HEK293 (cell line): Measurements from ENCODE around the gene MYLK.

Source experiments
- CTCF ChIA-PET: fragments of 350-600 bp; formaldehyde crosslinking; extraction: SDS; loops from one replicate; lab custom pipeline; 2021; ENCODE audit warnings: antibody characterized with exemption; lab: Yijun Ruan, JAX
- POLR2A ChIA-PET: fragments of 300-600 bp; formaldehyde crosslinking; extraction: SDS; loops from one replicate; lab custom pipeline; 2020; ENCODE audit warnings: antibody characterized with exemption, inconsistent platforms; lab: Yijun Ruan, JAX
- H3K27ac ChIP-seq: fragments of 200-500 bp; sonication (Bioruptor generic); 2 replicates; pipeline ENCODE4 v1.5.1; 2014; ENCODE audit warnings: low read depth, low read length, control low read depth, inconsistent platforms; ENCODE audit errors: extremely low read depth
- H3K36me3 ChIP-seq, 2 experiments: fragments of 200-500 bp in 1 of 2; sonication (Bioruptor generic) in 1 of 2; 1 replicate in 1 of 2; 2 replicates in 1 of 2; pipeline ENCODE4 v1.5.1; 2014 to 2017; ENCODE audit warnings: inconsistent platforms in 2 of 2, low read length in 2 of 2; ENCODE audit not compliant: control insufficient read depth in 2 of 2, insufficient read depth in 1 of 2
- H3K4me1 ChIP-seq: fragments of 200-500 bp; sonication (Bioruptor generic); 2 replicates; pipeline ENCODE4 v1.5.1; 2014; ENCODE audit warnings: mild to moderate bottlenecking, low read length, inconsistent platforms; ENCODE audit not compliant: control insufficient read depth, insufficient read depth
- H3K4me3 ChIP-seq: 2 replicates; pipeline ENCODE4 v1.5.1; 2011; ENCODE audit warnings: low read depth, mild to moderate bottlenecking, control low read depth, low read length, moderate library complexity
- H3K9me3 ChIP-seq: fragments of 200-500 bp; sonication (Bioruptor generic); 2 replicates; pipeline ENCODE4 v1.5.1; 2014; ENCODE audit warnings: low read depth, low read length, inconsistent platforms; ENCODE audit not compliant: control insufficient read depth, insufficient read depth
- BCL11B ChIP-seq: fragments of 450-650 bp; formaldehyde crosslinking; IDR thresholded peaks from 2 replicates; pipeline ENCODE4 v1.5.1; 2016; ENCODE audit warnings: low read depth, missing biosample characterization, missing genetic modification characterization
- ZBTB1 ChIP-seq: fragments of 450-650 bp; formaldehyde crosslinking; IDR thresholded peaks from 2 replicates; pipeline ENCODE4 v1.5.1; 2016; ENCODE audit warnings: missing biosample characterization, missing genetic modification characterization
- ZBTB17 ChIP-seq: fragments of 450-650 bp; formaldehyde crosslinking; IDR thresholded peaks from 2 replicates; pipeline ENCODE4 v1.5.1; 2016; ENCODE audit warnings: missing biosample characterization, missing genetic modification characterization
- ZNF132 ChIP-seq: fragments of 450-650 bp; formaldehyde crosslinking; IDR thresholded peaks from 2 replicates; pipeline ENCODE4 v1.5.1; 2017; ENCODE audit warnings: missing biosample characterization, missing genetic modification characterization, borderline replicate concordance
- ZNF155 ChIP-seq: fragments of 450-650 bp; formaldehyde crosslinking; IDR thresholded peaks from 2 replicates; pipeline ENCODE4 v1.5.1; 2016; ENCODE audit warnings: missing biosample characterization, missing genetic modification characterization
- ZNF169 ChIP-seq: fragments of 450-650 bp; formaldehyde crosslinking; IDR thresholded peaks from 2 replicates; pipeline ENCODE4 v1.5.1; 2016; ENCODE audit warnings: missing biosample characterization, missing genetic modification characterization
- ZNF2 ChIP-seq: fragments of 450-650 bp; formaldehyde crosslinking; IDR thresholded peaks from 2 replicates; pipeline ENCODE4 v1.5.1; 2016; ENCODE audit warnings: missing biosample characterization, missing genetic modification characterization
- ZNF266 ChIP-seq: fragments of 450-650 bp; formaldehyde crosslinking; IDR thresholded peaks from 2 replicates; pipeline ENCODE4 v1.5.1; 2016; ENCODE audit warnings: missing biosample characterization, missing genetic modification characterization, low read depth
- ZNF518A ChIP-seq: fragments of 450-650 bp; formaldehyde crosslinking; conservative IDR thresholded peaks from 2 replicates; pipeline ENCODE4 v1.5.1; 2016; ENCODE audit warnings: low read depth, missing biosample characterization, missing genetic modification characterization
- ZNF549 ChIP-seq: fragments of 450-650 bp; IDR thresholded peaks from 2 replicates; pipeline ENCODE4 v1.5.1; 2018; ENCODE audit warnings: missing biosample characterization, missing genetic modification characterization, mild to moderate bottlenecking, inconsistent platforms, moderate library complexity
- ZNF561 ChIP-seq: fragments of 450-650 bp; IDR thresholded peaks from 2 replicates; pipeline ENCODE4 v1.5.1; 2018; ENCODE audit warnings: missing biosample characterization, missing genetic modification characterization, borderline replicate concordance
- ZNF610 ChIP-seq: fragments of 450-650 bp; formaldehyde crosslinking; IDR thresholded peaks from 2 replicates; pipeline ENCODE4 v1.5.1; 2016; ENCODE audit warnings: missing biosample characterization, missing genetic modification characterization, borderline replicate concordance
- ZNF76 ChIP-seq: fragments of 450-650 bp; formaldehyde crosslinking; IDR thresholded peaks from 2 replicates; pipeline ENCODE4; 2016; ENCODE audit warnings: low read depth, missing biosample characterization, missing genetic modification characterization, borderline replicate concordance
- ZSCAN4 ChIP-seq: fragments of 450-650 bp; formaldehyde crosslinking; IDR thresholded peaks from 2 replicates; pipeline ENCODE4 v1.5.1; 2017; ENCODE audit warnings: missing biosample characterization, missing genetic modification characterization

The MYLK gene

GRCh38 chr3:123750209-123750608, 133.9 kb downstream of the MYLK start:
- POLR2A ChIA-PET = no interaction called here
- TF ChIP-seq ZNF561 (no peak), ZNF155 (no peak), ZNF76 (tag by site-specific recombination) (no peak), ZNF132 (tag by site-specific recombination) (no peak)
- CTCF ChIA-PET = interaction anchor here (1.0 to 1.6 kb wide), 4 partner anchors 9 to 330 kb away, joined by 3 to 4 read pairs (median 4); no protein-coding TSS in a partner anchor
- Histone ChIP-seq H3K36me3 (peaks cover 0 to 4% of the 10 kb centered on the region in 2 experiments; a peak in 1 of 3 replicates), H3K4me1 (no peaks in the 10 kb centered on the region), H3K27ac (no peak overlapping the region), H3K4me3 (no peak overlapping the region), H3K9me3 (no peaks in the 10 kb centered on the region)

GRCh38 chr3:123749711-123750110, 134.4 kb downstream of the MYLK start:
- Histone ChIP-seq H3K4me1 (no peaks in the 10 kb centered on the region), H3K4me3 (no peak overlapping the region), H3K36me3 (peaks cover 0 to 4% of the 10 kb centered on the region in 2 experiments; a peak in 1 of 3 replicates), H3K27ac (no peak overlapping the region), H3K9me3 (no peaks in the 10 kb centered on the region)
- POLR2A ChIA-PET = no interaction called here
- CTCF ChIA-PET = interaction anchor here (1.0 to 1.6 kb wide), 4 partner anchors 8 to 330 kb away, joined by 3 to 4 read pairs (median 4); no protein-coding TSS in a partner anchor
- TF ChIP-seq ZNF266 (tag by site-specific recombination) = no peak
- TF ChIP-seq ZNF518A = no peak
- TF ChIP-seq ZNF549 = no peak
- TF ChIP-seq ZBTB1 (tag by site-specific recombination) = no peak
- TF ChIP-seq ZBTB17 (tag by site-specific recombination) = no peak
- no peak for TF ChIP-seq ZSCAN4 (tag by site-specific recombination)

GRCh38 chr3:123745184-123745855, 138.8 kb downstream of the MYLK start:
- Histone ChIP-seq H3K4me3 (no peak overlapping the region), H3K4me1 (no peaks in the 10 kb centered on the region), H3K9me3 (no peaks in the 10 kb centered on the region), H3K27ac (no peak overlapping the region), H3K36me3 (no peaks in the 10 kb centered on the region)
- ChIA-PET CTCF (interaction anchor here (1.3 to 1.5 kb wide), 3 partner anchors 21 to 338 kb away, joined by 3 read pairs; no protein-coding TSS in a partner anchor), POLR2A (no interaction called here)
- TF ChIP-seq BCL11B (tag by site-specific recombination) = no peak
- no peak for TF ChIP-seq ZNF169 (tag by site-specific recombination)
- TF ChIP-seq ZNF2 = no peak
- TF ChIP-seq ZNF610 (tag by site-specific recombination) = no peak
